Measurements from ENCODE around the gene RNF208.

The RNF208 gene

GRCh38 chr9:137172901-137173795, 48.9 kb downstream of the RNF208 start:
- no peak for DNase-seq

- DNase-seq, result no peak
Observed at GRCh38 chr9:137171149-137171900, 50.7 kb downstream of the RNF208 start.

DNA sequence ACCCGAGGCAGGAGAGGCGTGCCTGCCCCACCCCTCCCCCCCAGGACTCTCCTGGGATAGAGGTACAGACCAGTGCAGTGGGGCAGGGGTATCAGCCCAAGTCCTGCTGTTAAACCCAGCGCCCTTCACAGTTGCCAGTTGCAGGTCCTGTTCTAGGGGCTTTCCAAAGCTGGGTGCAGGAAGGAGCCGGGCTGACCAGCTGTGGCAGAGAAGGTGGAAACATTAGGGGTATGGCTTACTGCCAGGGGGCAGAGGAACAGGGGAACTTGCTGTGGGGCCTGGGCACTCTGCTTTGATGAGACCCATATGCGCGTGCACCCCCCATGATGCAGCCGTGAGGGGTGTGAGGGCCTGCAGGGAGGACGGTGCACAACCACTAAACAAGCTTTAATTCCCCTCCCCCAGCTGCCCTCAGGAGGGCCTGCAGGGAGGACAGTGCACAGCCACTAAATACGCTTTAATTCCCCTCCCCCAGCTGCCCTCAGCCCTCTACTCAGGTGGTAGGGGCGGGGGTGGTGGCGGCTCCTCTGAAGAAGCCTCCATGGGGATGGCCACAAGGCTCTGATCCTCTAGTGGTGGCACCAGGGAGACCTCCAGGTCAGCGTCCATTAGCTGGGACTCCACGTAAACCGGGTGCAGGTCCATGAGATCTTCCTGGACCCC, 51.4 kb downstream of the RNF208 start:
- no peak for DNase-seq

Data from NCI-H526 treated with DMSO at 0.1 percent for 48 hours (cell line).